GM11168 (cell line): Measurements from ENCODE around the gene NUTF2.

Source experiments
- in situ Hi-C: fragments of 300-500 bp; cut with MboI; formaldehyde crosslinking; loops from one replicate; pipeline ENCODE4 v1.12.0; 2022; ENCODE audit warnings: low sequenced_read_pairs; ENCODE audit not compliant: unreplicated experiment

NUTF2 gene

DNA sequence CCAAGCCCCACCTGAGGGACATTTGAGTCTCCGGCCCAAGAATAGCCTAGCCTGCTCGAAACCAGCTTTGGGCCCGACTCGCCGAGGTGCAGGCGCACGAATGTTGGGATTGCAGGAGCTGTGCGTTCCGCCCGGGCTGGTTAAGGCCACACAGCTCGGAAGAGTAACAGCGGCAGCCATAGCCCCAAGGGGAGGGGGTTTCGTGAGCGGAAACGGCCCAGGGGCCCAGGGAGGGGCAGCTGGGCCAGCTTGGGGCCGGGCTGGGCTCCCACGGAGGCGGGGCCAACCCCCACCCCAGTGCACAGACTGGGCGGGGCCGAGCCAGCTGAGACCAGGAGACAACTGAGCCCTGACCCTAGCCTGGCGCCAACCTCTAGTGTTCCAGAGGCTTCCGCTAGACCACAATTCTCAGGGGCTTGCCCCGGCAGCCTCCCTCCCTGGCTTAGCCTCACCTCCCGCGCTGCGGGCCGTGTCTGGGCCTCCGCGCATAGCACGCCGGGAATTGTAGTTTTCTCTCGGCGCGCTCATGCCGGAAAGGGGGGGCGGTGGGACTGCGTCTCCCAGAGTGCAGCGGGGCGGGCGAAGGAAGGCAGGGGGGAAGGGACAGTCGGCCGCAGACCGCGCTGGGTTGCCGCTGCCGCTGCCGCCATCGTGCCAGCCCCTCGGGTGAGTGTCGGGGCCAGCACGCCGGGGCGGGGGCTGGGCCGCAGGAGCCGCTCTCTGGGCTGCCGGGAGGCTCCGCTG is at the start of gene NUTF2:
TSS of gene NUTF2 (plus strand) at position 614 of the 744 bp plus-strand sequence. CDS start 18,198 bp downstream, outside the sequence.
- in situ Hi-C loops = no loop called here

DNA sequence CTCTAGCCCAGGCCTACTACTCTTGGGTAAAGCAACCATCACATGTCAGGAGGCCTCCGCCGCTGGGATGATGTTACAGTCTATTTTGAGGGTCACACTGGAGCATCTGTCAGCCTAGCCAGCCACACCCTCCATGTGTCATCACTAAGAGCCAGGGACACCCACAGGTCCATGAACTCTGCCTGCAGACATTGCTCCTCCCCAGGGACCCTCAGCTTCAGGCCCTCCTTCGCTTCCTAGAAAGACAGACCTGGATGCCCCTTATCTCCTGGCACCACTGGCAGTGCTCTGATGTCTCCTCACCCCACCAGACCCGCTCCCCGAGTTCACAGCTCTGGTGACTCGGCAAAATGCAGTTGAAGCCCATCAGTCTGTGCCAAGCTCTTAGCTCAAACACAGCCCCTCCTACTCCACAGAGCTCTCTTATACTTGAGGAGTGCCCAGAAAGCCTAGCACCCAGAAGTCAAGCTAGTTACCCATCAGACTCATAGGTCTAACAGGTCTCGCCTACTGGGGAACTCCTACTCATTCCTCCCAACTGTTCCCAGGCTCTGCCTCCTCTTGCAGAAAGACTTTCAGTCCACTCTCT is 46.3 kb upstream of the NUTF2 start:
- in situ Hi-C loops = no loop called here

- in situ Hi-C loops = no loop called here
These were observed 45.5 kb upstream of the NUTF2 start for GRCh38 chr16:67801241-67801640.

GRCh38 chr16:67801883-67802282 is 44.9 kb upstream of the NUTF2 start:
- in situ Hi-C loops = no loop called here

DNA sequence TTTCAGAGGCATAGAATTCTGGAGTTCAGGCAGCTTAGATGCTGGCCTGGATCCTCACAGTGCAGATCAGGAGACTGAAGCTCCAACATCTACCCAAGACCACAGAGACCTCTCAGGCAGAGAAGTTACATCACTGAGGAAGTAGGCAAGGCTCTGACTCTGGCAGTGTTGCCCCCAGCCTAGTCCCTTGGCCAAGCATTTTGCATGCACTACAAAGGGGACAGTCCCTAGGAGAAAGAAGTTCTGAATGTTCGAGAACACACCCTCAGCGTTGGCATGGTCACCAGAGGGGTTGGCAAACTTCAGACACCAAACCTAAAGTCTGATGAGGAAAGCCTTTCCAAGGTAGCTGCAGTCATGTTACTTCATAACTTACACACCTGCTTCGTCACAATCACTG is 42.8 kb upstream of the NUTF2 start:
- in situ Hi-C loops = no loop called here

DNA sequence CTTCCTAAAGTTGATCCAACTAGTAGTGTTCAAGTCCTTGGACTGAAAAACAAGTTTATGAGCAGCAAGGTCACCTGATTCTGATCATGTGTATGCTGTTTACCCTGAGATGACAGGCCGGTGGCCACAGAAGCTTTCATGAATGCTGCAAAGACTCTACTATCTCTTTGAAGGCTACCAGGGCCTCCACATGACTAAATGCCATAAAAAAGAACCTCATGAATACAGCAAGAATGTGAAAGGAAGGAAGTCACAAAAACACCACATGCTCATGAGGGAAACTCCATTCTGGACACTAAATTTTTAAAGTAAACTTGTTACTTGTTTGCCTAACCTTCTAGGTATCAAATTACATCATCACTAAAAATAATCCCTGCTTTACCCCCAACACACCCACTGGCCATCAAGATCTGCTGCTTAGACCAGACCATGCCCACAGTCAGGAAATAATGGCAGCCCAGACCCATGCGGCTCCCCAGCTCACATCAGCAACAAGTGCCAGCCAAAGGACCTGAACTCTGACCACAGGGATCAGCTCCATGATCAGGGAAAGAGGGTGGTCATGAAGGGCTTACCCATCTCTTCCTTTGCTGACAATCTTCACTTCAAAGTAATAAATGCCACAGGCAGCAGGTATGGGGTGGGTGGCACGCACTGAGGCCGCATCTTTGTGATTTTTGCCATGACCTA is 41.7 kb upstream of the NUTF2 start:
- in situ Hi-C loops = no loop called here

DNA sequence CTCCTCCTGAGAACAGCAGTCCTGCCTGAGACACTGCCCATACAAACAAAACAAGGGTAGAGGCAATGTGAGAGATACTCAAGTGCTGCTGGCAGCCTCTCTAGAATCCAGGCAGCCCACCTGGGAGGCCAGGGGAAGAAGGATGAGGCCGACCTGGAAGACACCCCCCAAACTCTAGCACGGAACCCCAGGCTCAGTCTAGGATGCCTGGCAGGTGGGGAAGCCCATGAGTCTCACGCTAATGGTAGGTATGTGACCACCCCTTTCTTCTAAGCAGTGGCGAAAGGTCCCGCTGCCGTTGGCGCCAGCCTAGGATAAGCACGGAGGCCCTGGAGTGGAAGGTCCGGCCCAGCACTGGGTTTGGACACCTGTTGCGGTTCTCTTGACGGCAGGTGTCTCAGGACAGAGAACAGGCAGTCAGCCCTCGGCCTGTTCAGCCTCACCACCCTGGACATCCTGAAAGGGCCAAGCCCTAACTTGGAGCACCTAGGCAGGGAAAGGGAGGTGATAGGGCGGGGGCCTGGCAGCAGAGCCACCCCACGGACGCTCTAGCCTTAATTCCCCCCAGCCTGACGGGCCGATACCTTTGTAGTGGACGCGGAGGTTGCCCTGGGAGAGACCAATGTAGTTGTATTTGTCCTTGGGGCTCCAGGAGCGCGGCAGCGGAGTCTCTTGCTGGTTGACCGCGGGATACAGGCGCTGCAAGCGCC is 40.9 kb upstream of the NUTF2 start:
- in situ Hi-C loops = no loop called here

GRCh38 chr16:67806428-67807147 is 40.1 kb upstream of the NUTF2 start, which contains the start of the genes RANBP10 and TSNAXIP1:
Gene RANBP10, minus strand, starts transcription at chr16:67806560. Its CDS starts 24 bp downstream, at chr16:67806536.
Gene TSNAXIP1, plus strand, starts transcription at chr16:67806889. Its CDS starts 261 bp downstream, at chr16:67807150.
- in situ Hi-C loops = no loop called here

GRCh38 chr16:67807148-67807682 is 39.5 kb upstream of the NUTF2 start:
- in situ Hi-C loops = no loop called here

DNA sequence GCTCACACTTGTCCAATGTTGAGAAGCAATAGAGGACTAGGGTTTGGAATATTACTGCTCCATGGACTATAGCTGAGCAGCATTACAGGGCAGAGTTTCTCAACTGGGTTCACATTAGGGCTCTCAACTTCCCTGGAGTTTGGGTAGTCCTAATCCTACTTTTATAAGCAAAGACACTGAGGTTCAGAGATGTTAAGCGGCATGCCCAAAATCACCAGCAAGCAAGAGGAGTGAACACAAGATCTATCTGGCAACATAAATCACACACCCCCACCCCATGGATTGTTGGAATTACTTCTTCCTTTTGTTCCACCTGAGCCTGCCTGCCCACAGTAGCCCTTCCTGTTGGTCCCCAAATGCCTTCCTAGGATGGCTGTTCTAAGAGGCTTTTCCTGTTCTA is 34.8 kb upstream of the NUTF2 start:
- in situ Hi-C loops = no loop called here

DNA sequence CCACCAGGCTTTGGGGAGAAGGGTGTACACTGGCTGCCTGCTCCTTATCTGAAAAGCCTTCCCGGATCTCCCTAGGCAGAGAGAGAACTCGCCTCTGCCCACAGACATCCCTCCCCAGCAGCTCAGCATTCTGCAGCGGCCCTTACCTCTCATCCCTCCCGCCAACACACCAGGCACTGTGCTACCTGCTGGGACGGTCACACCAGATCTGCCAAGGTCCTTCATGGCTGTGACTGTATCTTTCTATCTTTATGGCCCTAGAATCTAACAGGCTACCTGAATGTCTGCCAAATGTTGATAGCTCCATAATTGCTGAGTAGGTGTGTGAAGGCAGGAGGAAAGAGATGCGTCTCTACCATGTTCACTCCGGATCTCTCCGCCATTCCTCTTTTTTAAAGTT is 32.2 kb upstream of the NUTF2 start:
- in situ Hi-C loops = no loop called here

- in situ Hi-C loops = no loop called here
These were observed 26.0 kb upstream of the NUTF2 start for GRCh38 chr16:67820608-67821259.

DNA sequence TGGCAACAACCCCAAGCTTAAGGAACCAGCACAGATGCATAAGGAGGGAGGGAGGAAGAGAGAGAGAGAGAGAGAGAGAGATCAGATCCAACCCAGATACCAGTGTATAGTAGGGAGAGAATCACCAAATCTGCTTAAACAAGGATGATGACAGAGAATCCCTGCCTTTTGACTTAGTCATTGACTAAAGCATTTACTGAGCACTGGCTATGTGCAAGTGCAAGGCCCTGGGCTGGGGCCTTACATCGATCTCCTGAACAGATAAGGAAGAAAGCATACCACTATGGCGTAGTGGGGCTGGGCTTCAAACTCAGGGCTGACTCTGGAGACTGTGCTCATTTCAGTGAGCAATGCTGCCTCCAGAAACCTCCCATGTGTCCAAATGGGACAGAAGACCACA is 24.2 kb upstream of the NUTF2 start:
- in situ Hi-C loops = no loop called here

DNA sequence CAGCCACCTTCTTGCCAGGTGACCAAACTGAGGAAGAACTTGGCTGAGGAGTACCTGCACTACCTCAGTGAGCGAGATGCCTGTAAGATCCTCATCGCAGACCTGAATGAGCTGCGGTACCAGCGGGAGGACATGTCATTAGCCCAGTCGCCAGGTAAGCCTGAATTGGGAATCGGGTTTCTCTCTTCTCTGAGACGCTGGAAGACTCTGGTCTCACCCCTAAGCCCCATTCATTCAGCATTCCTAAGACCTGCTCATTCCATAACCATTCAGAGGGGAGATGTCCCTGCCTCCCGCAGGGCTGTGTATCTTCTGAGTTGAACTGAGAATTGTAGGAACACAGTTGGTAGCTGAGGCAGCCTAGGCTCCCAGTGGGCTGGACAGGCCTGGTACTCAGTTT is 21.6 kb upstream of the NUTF2 start:
- in situ Hi-C loops = no loop called here

DNA sequence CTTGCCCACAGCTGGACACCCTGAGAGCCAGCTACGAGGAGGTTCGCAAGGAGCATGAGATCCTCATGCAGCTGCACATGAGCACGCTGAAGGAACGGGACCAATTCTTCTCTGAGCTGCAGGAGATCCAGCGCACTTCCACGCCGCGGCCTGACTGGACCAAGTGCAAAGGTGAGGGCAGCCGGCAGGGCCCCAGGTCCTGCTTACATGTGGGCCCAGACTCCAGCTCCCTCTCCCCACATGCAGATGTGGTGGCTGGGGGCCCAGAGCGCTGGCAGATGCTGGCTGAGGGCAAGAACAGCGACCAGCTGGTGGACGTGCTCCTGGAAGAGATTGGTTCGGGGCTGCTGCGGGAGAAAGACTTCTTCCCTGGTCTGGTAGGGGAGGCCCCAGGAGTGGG is 20.8 kb upstream of the NUTF2 start:
- in situ Hi-C loops = no loop called here

DNA sequence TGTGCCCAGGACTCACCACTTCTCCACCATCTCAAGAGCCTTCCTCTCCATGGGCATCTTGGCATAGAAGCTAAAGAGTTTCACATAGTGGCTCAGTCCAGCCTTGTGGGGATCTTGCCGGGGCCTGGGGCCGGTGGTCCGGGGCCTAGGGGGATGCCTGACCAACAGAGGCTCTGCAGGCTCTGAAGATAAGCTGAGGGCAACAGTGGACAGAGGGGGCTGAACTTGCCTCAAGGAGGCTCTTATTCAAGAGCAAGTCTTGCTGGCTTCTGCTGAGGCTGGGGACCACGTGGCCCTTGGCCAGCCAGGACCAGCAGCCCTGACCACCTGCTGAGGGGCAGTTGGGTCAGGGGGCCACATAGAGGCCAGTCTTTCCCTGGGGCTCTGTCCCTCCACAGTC is 18.1 kb upstream of the NUTF2 start:
- in situ Hi-C loops = no loop called here

DNA sequence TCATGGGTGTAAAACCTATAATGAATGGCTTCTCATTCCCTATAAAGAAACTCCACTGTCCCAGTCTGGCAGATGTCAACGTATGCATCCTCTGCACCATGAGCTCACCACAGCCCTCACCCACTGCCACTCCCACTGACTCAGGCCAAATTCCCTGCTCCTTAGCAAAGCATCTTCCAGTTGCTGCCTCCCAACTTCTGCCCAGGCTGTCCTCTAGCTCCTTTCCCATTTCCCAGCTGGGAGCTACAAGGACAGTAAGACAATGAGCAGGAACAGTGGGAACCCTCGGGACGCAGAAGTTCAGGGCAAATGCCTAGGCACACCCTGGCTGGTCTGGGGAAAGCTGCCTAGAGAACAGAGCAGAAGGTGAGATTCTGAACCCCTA is 13.7 kb upstream of the NUTF2 start:
- in situ Hi-C loops = no loop called here

DNA sequence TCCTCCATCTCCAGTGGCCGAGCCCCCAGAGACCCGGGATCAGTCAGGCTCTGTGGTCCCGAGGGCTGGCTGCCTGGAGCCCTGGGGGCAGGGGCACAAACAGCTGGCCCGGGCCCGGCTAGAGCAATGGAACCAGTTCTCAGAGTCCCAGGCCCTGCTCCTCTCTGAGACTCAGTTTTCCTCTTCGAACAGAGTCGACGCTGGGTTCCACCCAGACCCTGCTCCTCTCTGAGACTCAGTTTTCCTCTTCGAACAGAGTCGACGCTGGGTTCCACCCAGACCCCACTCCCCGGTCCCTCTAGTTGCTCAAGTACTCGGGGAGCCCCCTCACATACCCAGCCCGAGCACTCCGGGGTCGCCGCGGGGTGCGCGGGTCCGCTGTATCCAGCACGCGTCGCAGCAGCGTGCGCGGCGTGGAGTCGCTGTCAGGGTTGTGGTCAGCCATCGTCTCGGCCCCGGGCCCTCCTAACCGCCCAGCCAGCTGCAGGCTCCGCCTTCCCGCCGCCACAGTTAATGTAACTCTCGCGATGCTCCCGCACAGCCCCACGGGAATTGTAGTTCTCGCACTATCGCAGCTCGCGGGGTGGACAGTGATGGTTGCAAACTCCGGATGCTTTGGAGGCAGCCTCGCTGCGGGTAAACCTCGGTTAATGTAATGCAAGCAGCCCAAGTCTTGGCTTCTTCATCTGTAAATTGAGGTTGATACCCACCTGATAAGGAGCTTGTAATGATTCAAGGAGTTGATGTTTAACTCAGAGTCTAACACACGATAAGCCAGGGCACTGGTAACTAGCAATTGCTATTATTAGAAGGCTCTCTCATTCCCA is 13.1 kb upstream of the NUTF2 start:
- in situ Hi-C loops = no loop called here

DNA sequence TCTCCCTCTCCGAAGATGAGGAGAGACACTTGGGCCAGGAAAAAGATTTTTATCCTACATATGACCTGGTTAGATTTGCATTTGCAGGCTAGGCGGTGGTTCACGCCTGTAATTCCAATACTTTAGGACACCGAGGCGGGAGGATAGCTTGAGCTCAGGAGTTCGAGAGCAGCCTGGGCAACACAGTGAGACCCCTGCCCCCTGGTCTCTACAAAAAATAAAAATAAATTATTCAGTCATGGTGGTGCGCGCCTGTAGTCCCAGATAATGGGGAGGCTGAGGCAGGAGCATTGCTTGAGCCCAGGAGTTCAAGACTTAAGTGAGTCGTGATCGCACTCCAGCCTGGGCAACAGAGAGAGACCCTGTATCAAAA is 12.5 kb upstream of the NUTF2 start:
- in situ Hi-C loops = no loop called here
